HepG2 (cell line): ENCODE results near the gene ZNF425. TPM values are rescaled to one million over a fixed set of nuclear protein-coding genes. Genes with fewer than 3 reads are reported as not detected.
A peak's percentile ranks its signal among the peaks of the same experiment; 100 is the strongest.

Source experiments
- CENPBD1 ChIP-seq: sonication (generic); formaldehyde crosslinking; IDR thresholded peaks from 2 replicates; pipeline ENCODE4 v1.8.0; 2022; ENCODE audit warnings: missing genetic modification reagents, low read depth, mild to moderate bottlenecking, borderline replicate concordance
- CREBL2 ChIP-seq: sonication (generic); formaldehyde crosslinking; IDR thresholded peaks from 2 replicates; pipeline ENCODE4 v1.8.1; 2023; ENCODE audit warnings: missing genetic modification reagents, mild to moderate bottlenecking, borderline replicate concordance
- CTCF ChIP-seq: sonication (generic); formaldehyde crosslinking; IDR thresholded peaks from 2 replicates; pipeline ENCODE4 v1.5.0; 2020; ENCODE audit warnings: mild to moderate bottlenecking, missing genetic modification reagents, moderate library complexity
- GPN1 ChIP-seq: sonication (generic); formaldehyde crosslinking; IDR thresholded peaks from 2 replicates; pipeline ENCODE4 v1.5.1; 2020; ENCODE audit warnings: missing genetic modification reagents, borderline replicate concordance
- NFKB2 ChIP-seq: sonication (generic); formaldehyde crosslinking; IDR thresholded peaks from 2 replicates; pipeline ENCODE4 v1.4.0; 2020; ENCODE audit warnings: missing genetic modification reagents, borderline replicate concordance
- POGZ ChIP-seq: sonication (generic); formaldehyde crosslinking; IDR thresholded peaks from 2 replicates; pipeline ENCODE4 v1.4.0; 2020; ENCODE audit warnings: mild to moderate bottlenecking, missing genetic modification reagents
- SOX5 ChIP-seq: IDR thresholded peaks from 2 replicates; pipeline ENCODE4 v1.6.1; 2016; ENCODE audit warnings: borderline replicate concordance
- STAG1 ChIP-seq: sonication (generic); formaldehyde crosslinking; IDR thresholded peaks from 2 replicates; pipeline ENCODE4 v1.4.0; 2020; ENCODE audit warnings: missing genetic modification reagents
- ZBTB33 ChIP-seq: sonication (generic); formaldehyde crosslinking; IDR thresholded peaks from 2 replicates; pipeline ENCODE4 v1.4.0; 2020; ENCODE audit warnings: missing genetic modification reagents
- ZBTB38 ChIP-seq: sonication (generic); formaldehyde crosslinking; IDR thresholded peaks from 2 replicates; pipeline ENCODE4 v1.5.1; 2020; ENCODE audit warnings: mild to moderate bottlenecking, missing genetic modification reagents
- ZBTB4 ChIP-seq: sonication (generic); formaldehyde crosslinking; IDR thresholded peaks from 2 replicates; pipeline ENCODE4 v1.4.0; 2020; ENCODE audit warnings: missing genetic modification reagents, mild to moderate bottlenecking, borderline replicate concordance
- ZBTB7B ChIP-seq: sonication (generic); formaldehyde crosslinking; IDR thresholded peaks from 2 replicates; pipeline ENCODE4 v1.4.0; 2020; ENCODE audit warnings: missing genetic modification reagents
- ZNF136 ChIP-seq: sonication (generic); formaldehyde crosslinking; IDR thresholded peaks from 2 replicates; pipeline ENCODE4 v1.8.1; 2022; ENCODE audit warnings: low read depth, mild to moderate bottlenecking, moderate library complexity, missing genetic modification reagents
- ZNF333 ChIP-seq: sonication (generic); formaldehyde crosslinking; IDR thresholded peaks from 2 replicates; pipeline ENCODE4 v1.4.0; 2020; ENCODE audit warnings: mild to moderate bottlenecking, missing genetic modification reagents, borderline replicate concordance
- ZNF530 ChIP-seq: sonication (generic); formaldehyde crosslinking; IDR thresholded peaks from 2 replicates; pipeline ENCODE4 v1.5.0; 2020; ENCODE audit warnings: low read depth, mild to moderate bottlenecking, missing genetic modification reagents
- ZNF687 ChIP-seq: sonication (generic); formaldehyde crosslinking; IDR thresholded peaks from 2 replicates; pipeline ENCODE4 v1.5.1; 2020; ENCODE audit warnings: mild to moderate bottlenecking, missing genetic modification reagents, moderate library complexity
- polyA plus RNA-seq, 8 experiments: library from polyadenylated mRNA; depleted of rRNA in 3 of 8; stranded (reverse) in 7 of 8; unstranded in 1 of 8; fragments of >200 nt; fragmentation: Illumina TruSeq in 4 of 8; extraction: Trizol in 4 of 8; gene quantifications; 2 replicates each; pipeline versions ENCODE4 v1.2.1 to v1.2.3, GENCODE V29; 2011 to 2016; ENCODE audit warnings: low read depth in 4 of 8, missing spikeins in 1 of 8, mixed read lengths in 1 of 8; ENCODE audit not compliant: insufficient read depth in 1 of 8
- total RNA-seq, 5 experiments: library from RNA; depleted of rRNA; stranded (reverse); fragments of >200 nt; fragmentation: Illumina TruSeq; extraction: Trizol; gene quantifications; 2 replicates each; pipeline ENCODE4 v1.2.3, GENCODE V29; 2016; ENCODE audit warnings: low read depth in 1 of 5

The ZNF425 gene
- total and polyA plus RNA-seq, 2 of the 13 experiments (the other 11 are each of a cell fraction or from before 2014, with no cell fraction given) = 0.51 to 1.1 TPM

- TF ChIP-seq ZBTB4 = 0 out of 2 replicates have a peak, but pooled peaks have one; percentile 48
- no peak for TF ChIP-seq CENPBD1 (CRISPR knock-in tag)
- TF ChIP-seq ZBTB38 (CRISPR knock-in tag) = peak; percentile 91
- no peak for TF ChIP-seq SOX5
- TF ChIP-seq ZNF333 = no peak
- no peak for TF ChIP-seq ZNF530 (CRISPR knock-in tag)
- TF ChIP-seq CTCF (CRISPR knock-in tag) = peak; percentile 61
- peak; percentile 38 for TF ChIP-seq ZNF687 (CRISPR knock-in tag)
- TF ChIP-seq STAG1 (CRISPR knock-in tag) = peak; percentile 42
- peak; percentile 99 for TF ChIP-seq ZBTB33 (CRISPR knock-in tag)
- TF ChIP-seq NFKB2 (CRISPR knock-in tag) = no peak
- TF ChIP-seq POGZ (CRISPR knock-in tag) = peak; percentile 49; the same call in 1 of the 2 replicates
- no peak for TF ChIP-seq CREBL2
- no peak for TF ChIP-seq ZBTB7B (CRISPR knock-in tag)
- no peak for TF ChIP-seq GPN1
- TF ChIP-seq ZNF136 = no peak
These were observed 54.3 kb downstream of the ZNF425 start (continued) for GRCh38 chr7:149071641-149072437.
